CD4-positive, alpha-beta memory T cell (primary cell): ENCODE data around the gene HECA. TPM values are rescaled to one million over a fixed set of nuclear protein-coding genes. Genes with fewer than 3 reads are reported as not detected.
A peak's percentile ranks its signal among the peaks of the same experiment; 100 is the strongest.

Source experiments
- CTCF ChIA-PET: fragments of 350-600 bp; sonication (Branson Sonifier 250); formaldehyde crosslinking; loops from one replicate; lab custom pipeline; 2021; ENCODE audit warnings: inconsistent platforms; ENCODE audit not compliant: partially characterized antibody; lab: Charles Lee
- POLR2A ChIA-PET: fragments of 350-600 bp; sonication (Branson Sonifier 250); formaldehyde crosslinking; loops from one replicate; lab custom pipeline; 2021; ENCODE audit not compliant: partially characterized antibody; lab: Charles Lee
- DNase-seq, 5 donors: peaks; one replicate each; pipeline versions ENCODE4 v3.0.0 to v3.0.0-alpha.2; 2020 to 2022; ENCODE audit warnings: mixed read lengths in 1 of 5
- H3K27ac ChIP-seq: one replicate; pipeline ENCODE4 v1.7.0; 2013; ENCODE audit warnings: low read depth, low read length
- H3K27me3 ChIP-seq: 2 replicates; pipeline ENCODE4 v1.7.0; 2013; ENCODE audit warnings: mild to moderate bottlenecking, low read length, moderate library complexity; ENCODE audit not compliant: insufficient read depth
- H3K36me3 ChIP-seq: 2 replicates; pipeline ENCODE4 v1.7.0; 2013; ENCODE audit warnings: mild to moderate bottlenecking, low read length, moderate library complexity; ENCODE audit not compliant: insufficient read depth
- H3K4me1 ChIP-seq: 2 replicates; pipeline ENCODE4 v1.7.0; 2013; ENCODE audit warnings: mild to moderate bottlenecking, low read length, moderate library complexity; ENCODE audit not compliant: insufficient read depth
- H3K4me3 ChIP-seq, 2 donors: one replicate each; pipeline ENCODE4 v1.7.0; 2013; ENCODE audit warnings: low read length in 2 of 2, mild to moderate bottlenecking in 1 of 2
- H3K9me3 ChIP-seq, 2 donors: one replicate each; pipeline ENCODE4 v1.7.0; 2013; ENCODE audit warnings: low read length in 2 of 2, control low read depth in 1 of 2; ENCODE audit not compliant: control insufficient read depth in 1 of 2
- H3K27ac Mint-ChIP-seq, 7 donors: one replicate each; pipeline ENCODE4 v1.8.0; 2020 to 2021; ENCODE audit warnings: mixed read lengths in 7 of 7, mild to moderate bottlenecking in 6 of 7, inconsistent platforms in 3 of 7, moderate library complexity in 3 of 7
- H3K27me3 Mint-ChIP-seq, 2 donors: one replicate each; pipeline ENCODE4 v1.8.0; 2020 to 2021; ENCODE audit warnings: mixed read lengths in 2 of 2
- H3K36me3 Mint-ChIP-seq, 2 donors: one replicate each; pipeline ENCODE4 v1.8.0; 2020 to 2021; ENCODE audit warnings: mixed read lengths in 2 of 2, inconsistent platforms in 1 of 2, mild to moderate bottlenecking in 1 of 2
- H3K4me1 Mint-ChIP-seq, 4 donors: one replicate each; pipeline ENCODE4 v1.8.0; 2020 to 2021; ENCODE audit warnings: mixed read lengths in 4 of 4, mild to moderate bottlenecking in 1 of 4
- H3K4me3 Mint-ChIP-seq, 8 donors: one replicate each; pipeline ENCODE4 v1.8.0; 2020 to 2021; ENCODE audit warnings: mixed read lengths in 8 of 8, mild to moderate bottlenecking in 7 of 8, moderate library complexity in 6 of 8, inconsistent platforms in 3 of 8
- H3K9me3 Mint-ChIP-seq, 8 donors: one replicate each; pipeline ENCODE4 v1.8.0; 2020 to 2021; ENCODE audit warnings: mixed read lengths in 8 of 8, mild to moderate bottlenecking in 5 of 8, inconsistent platforms in 3 of 8, moderate library complexity in 1 of 8
- intact Hi-C: fragments of 100-400 bp; cut with micrococcal nuclease; formaldehyde crosslinking; loops from one replicate; pipeline ENCODE4 v1.15.1; 2023
- polyA plus RNA-seq, 2 donors: library from polyadenylated mRNA; unstranded; fragments of 300-500 nt; fragmentation: Illumina TruSeq; gene quantifications; one replicate each; pipeline ENCODE4 v1.2.3, GENCODE V29; 2021
- total RNA-seq, 2 experiments: library from RNA; stranded (reverse); gene quantifications; one replicate each; pipeline ENCODE4 v1.2.3, GENCODE V29; 2021

HECA gene
- total and polyA plus RNA-seq, 4 experiments from 2014 or later, result 5.4 to 161 (median 83.2) TPM

DNA sequence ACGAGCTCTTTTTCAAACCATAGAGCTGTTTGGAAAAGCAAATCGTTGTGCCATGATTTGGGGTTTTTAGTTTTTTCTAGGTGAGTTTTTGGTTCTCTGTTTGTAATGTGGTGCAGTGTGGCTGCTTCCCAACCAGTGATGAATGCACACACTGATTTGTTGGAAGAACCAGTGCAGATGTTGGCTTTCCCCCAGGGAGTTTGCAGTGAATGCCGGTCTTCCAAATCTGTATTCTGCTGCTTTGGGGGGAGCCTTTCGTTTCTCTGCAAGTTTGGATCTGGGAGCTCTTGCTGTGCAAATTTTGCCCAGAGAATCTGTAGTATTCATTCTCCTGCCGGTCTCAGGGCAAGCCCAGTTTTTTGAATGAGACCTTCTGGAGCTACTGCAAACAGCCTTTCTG is 14.5 kb downstream of the HECA start:
- intact Hi-C loops, result no loop called here
- no peak overlapping the region for H3K4me3 ChIP-seq

DNA sequence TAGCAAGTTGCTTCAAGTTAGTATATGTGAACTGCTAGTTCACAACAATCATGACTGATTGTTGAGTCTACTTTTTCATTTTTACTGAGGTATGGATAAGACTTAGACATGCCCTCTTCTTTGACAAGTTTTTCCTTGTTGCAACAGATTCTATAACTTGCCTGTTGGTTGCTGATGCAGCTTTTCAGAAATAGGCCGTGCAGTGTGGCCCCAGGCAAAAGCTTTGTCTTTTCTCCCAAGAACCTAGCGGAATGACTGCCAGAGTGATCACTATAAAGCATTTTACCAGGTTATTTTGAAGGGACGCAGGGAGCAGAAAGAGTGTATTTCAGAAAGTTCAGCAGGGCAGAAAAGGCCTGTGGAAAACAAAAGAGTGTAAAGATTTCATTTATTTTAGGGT is 16.0 kb downstream of the HECA start:
- H3K9me3 ChIP-seq, result no peaks in the 10 kb centered on the region
- Mint-ChIP-seq H3K4me3 (peak overlapping the region; percentile 63 to 83 (median 78)), H3K36me3 (peaks cover 6 to 19% of the 10 kb centered on the region in 2 donors), H3K9me3 (no peaks in the 10 kb centered on the region), H3K27ac (peak overlapping the region; percentile 25 to 74 (median 57)), H3K4me1 (peaks cover 78 to 93% (median 86%) of the 10 kb centered on the region in 4 donors), H3K27me3 (no peaks in the 10 kb centered on the region)
- intact Hi-C loops, result loop anchor here (1.0 kb wide), 1 partner anchor 10 kb away; no protein-coding TSS in a partner anchor
- H3K27ac ChIP-seq, result peak overlapping the region; percentile 36
- ChIA-PET CTCF (interaction anchor here (0.7 to 1.7 kb wide), 4 partner anchors 9 to 224 kb away, joined by 3 to 4 read pairs (median 3); partner anchors contain the start of gene CITED2), POLR2A (interaction anchor here (1.3 to 8.1 kb wide), 7 partner anchors 9 to 224 kb away, joined by 4 to 107 read pairs (median 6); partner anchors contain the start of gene CITED2)
- H3K27me3 ChIP-seq, result no peaks in the 10 kb centered on the region
- peaks cover 97% of the 10 kb centered on the region for H3K4me1 ChIP-seq
- no peaks in the 10 kb centered on the region for H3K36me3 ChIP-seq
- DNase-seq, result no peak
- peak overlapping the region in 1 of 2 donors; percentile 29 for H3K4me3 ChIP-seq

More for the DNA sequence above, 14.5 kb downstream of the HECA start:
- DNase-seq, result no peak
- no peak overlapping the region for H3K27ac ChIP-seq
- H3K9me3 ChIP-seq, result no peaks in the 10 kb centered on the region
- Mint-ChIP-seq H3K36me3 (peaks cover 5 to 8% of the 10 kb centered on the region in 2 donors), H3K27me3 (no peaks in the 10 kb centered on the region), H3K9me3 (no peaks in the 10 kb centered on the region), H3K4me3 (peak overlapping the region; percentile 52 to 87 (median 79)), H3K4me1 (peaks cover 81 to 95% (median 87%) of the 10 kb centered on the region in 4 donors), H3K27ac (peak overlapping the region in 6 of 7 donors; percentile 11 to 91 (median 84))
- POLR2A ChIA-PET, result interaction anchor here (1.2 to 8.1 kb wide), 7 partner anchors 10 to 24 kb away, joined by 3 to 107 read pairs (median 6); partner anchors contain the start of gene HECA
- CTCF ChIA-PET, result interaction anchor here (0.8 to 1.9 kb wide), 7 partner anchors 10 to 24 kb away, joined by 4 to 6 read pairs (median 5); no protein-coding TSS in a partner anchor
- H3K36me3 ChIP-seq, result no peaks in the 10 kb centered on the region
- H3K27me3 ChIP-seq, result no peaks in the 10 kb centered on the region
- peaks cover 99% of the 10 kb centered on the region for H3K4me1 ChIP-seq

DNA sequence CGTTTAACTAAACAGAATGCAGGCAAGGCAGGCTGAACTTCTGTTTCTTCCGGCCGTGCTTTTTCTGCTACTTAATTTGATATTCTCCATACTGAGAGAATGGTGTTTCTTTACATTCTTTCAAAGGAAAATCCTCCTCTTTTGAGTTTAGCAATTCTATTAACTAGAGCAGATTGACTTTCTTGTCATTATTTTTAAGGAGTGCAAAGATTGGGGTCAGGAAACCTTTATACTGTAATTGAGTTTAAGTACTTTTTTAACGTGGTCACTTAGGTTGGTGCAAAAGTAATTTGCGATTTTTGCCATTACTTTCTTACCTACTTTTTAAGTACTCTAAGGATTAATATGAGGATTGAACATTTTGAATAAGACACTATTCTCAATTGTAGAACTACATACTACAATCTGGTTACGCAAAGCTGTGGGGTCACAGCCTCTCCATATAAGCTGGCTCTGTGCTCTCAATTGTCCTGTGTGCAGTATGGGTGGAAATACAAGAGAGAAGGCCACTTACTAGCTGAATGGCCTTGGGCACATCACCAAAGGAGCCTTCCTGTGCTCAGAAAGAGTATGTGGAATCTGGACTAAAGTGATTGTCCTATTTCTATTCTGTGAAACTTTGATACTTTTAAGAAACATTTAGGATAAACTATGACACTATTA is 16.7 kb downstream of the HECA start:
- Mint-ChIP-seq H3K4me1 (peaks cover 77 to 91% (median 86%) of the 10 kb centered on the region in 4 donors), H3K36me3 (peaks cover 10 to 24% of the 10 kb centered on the region in 2 donors), H3K27me3 (no peaks in the 10 kb centered on the region), H3K27ac (peak overlapping the region; percentile 42 to 87 (median 62)), H3K4me3 (peak overlapping the region; percentile 63 to 83 (median 78)), H3K9me3 (no peaks in the 10 kb centered on the region)
- Histone ChIP-seq H3K36me3 (no peaks in the 10 kb centered on the region), H3K4me3 (peak overlapping the region in 1 of 2 donors; percentile 29), H3K27me3 (no peaks in the 10 kb centered on the region), H3K9me3 (no peaks in the 10 kb centered on the region), H3K4me1 (peaks cover 97% of the 10 kb centered on the region), H3K27ac (peak overlapping the region; percentile 36)
- intact Hi-C loops, result loop anchor here (1.0 kb wide), 1 partner anchor 10 kb away; no protein-coding TSS in a partner anchor
- no peak for DNase-seq
- ChIA-PET CTCF (interaction anchor here (1.1 to 1.8 kb wide), 5 partner anchors 15 to 223 kb away, joined by 3 to 5 read pairs (median 3); partner anchors contain the start of gene CITED2), POLR2A (interaction anchor here (1.0 to 8.1 kb wide), 12 partner anchors 7 to 223 kb away, joined by 3 to 107 read pairs (median 4); partner anchors contain the start of genes CITED2 and HECA)

DNA sequence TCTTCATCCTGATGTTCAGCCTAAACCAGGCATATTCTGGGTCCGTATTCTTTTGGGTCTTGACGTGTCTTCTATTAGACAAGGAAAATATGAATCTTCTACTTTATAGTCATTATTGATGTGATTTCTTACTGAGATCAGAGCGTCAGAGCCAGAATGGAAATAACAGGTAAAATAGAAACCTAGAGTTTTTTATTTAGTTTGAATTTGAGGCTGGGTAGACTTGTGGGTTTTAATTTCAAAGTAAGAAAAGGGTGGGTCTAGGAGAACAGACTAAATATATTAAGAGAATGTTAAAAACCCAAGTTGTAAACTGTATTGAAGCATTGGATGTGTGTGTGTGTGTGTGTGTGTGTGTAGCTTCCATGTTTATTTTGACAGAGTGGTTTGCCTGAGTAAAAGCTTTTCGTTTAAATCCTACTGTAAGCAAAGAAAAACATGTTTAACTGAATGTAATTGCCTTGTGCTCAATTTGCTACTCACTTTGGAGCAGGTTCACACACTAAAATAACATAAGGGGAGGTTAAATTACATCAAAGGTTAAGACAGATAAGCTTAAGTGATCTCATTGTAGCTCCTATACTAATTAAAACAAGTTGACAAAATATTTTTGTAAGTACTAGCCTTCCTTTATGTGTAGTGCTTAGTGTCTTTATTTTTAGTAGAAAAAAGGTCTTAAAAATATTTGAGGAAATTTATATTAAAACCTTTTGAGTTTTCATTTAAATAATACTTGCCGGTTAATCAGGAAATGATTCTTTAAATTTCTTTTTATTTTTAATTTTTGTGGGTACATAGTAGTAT is 17.4 kb downstream of the HECA start:
- ChIA-PET CTCF (interaction anchor here (1.0 to 1.9 kb wide), 9 partner anchors 13 to 222 kb away, joined by 3 to 5 read pairs (median 4); partner anchors contain the start of gene CITED2), POLR2A (interaction anchor here (0.6 to 8.1 kb wide), 12 partner anchors 8 to 222 kb away, joined by 3 to 107 read pairs (median 4); partner anchors contain the start of genes CITED2 and HECA)
- H3K4me1 ChIP-seq, result peaks cover 97% of the 10 kb centered on the region
- H3K4me1 Mint-ChIP-seq, result peaks cover 75 to 91% (median 86%) of the 10 kb centered on the region in 4 donors
- peak overlapping the region; percentile 36 for H3K27ac ChIP-seq
- peak overlapping the region; percentile 63 to 83 (median 78) for H3K4me3 Mint-ChIP-seq
- no peak for DNase-seq
- H3K36me3 Mint-ChIP-seq, result peaks cover 14 to 31% of the 10 kb centered on the region in 2 donors
- no peaks in the 10 kb centered on the region for H3K27me3 Mint-ChIP-seq
- peak overlapping the region in 1 of 2 donors; percentile 29 for H3K4me3 ChIP-seq
- no peaks in the 10 kb centered on the region for H3K27me3 ChIP-seq
- H3K36me3 ChIP-seq, result no peaks in the 10 kb centered on the region
- no peaks in the 10 kb centered on the region for H3K9me3 Mint-ChIP-seq
- peak overlapping the region; percentile 42 to 87 (median 62) for H3K27ac Mint-ChIP-seq
- intact Hi-C loops, result no loop called here
- H3K9me3 ChIP-seq, result no peaks in the 10 kb centered on the region

DNA sequence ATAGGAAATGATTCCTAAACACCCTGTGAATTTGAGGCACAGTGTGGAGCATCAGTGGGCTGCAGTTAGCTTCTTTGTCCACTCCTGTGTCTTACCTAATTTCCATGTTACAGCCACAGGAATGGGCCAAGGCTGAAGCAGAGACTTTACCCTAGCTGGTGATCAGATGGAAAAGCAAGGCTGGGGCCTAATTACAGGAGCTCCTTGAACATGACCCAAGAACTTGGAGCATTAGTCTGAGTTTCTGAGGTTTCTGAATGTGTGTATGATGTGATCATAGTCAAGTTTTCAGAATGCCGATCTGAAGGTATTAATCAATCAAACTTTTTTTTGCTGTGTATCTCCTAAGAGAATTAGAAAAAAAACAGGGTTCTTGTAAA is 18.0 kb downstream of the HECA start:
- peak overlapping the region in 6 of 7 donors; percentile 11 to 74 (median 33) for H3K27ac Mint-ChIP-seq
- no peak overlapping the region for H3K27ac ChIP-seq
- CTCF ChIA-PET, result interaction anchor here (1.0 to 1.9 kb wide), 8 partner anchors 13 to 217 kb away, joined by 3 to 5 read pairs (median 4); no protein-coding TSS in a partner anchor

DNA sequence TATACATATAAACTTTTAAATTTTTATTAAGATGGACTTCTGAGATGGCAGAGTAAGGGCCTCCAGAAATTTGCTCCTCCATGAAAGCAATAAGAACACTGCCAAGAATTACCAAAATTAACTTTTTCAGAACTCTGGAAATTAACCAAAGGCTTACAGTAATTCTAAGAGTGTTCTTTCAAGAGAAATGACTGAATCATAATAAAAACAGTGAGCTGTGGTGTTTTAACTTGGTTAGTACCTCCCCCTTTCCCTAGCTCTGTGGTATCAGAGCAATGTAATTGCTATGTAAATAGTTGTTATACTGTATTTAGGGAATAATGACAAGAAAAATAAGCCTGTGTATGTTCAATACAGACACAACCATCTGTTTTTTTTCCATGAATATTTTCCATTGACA is 19.0 kb downstream of the HECA start:
- intact Hi-C loops, result loop anchor here (1.0 kb wide), 1 partner anchor 9 kb away; no protein-coding TSS in a partner anchor

More for the DNA sequence above, 18.0 kb downstream of the HECA start:
- no peaks in the 10 kb centered on the region for H3K36me3 ChIP-seq
- no peaks in the 10 kb centered on the region for H3K27me3 Mint-ChIP-seq
- intact Hi-C loops, result no loop called here
- DNase-seq, result no peak
- H3K9me3 ChIP-seq, result no peaks in the 10 kb centered on the region
- no peaks in the 10 kb centered on the region for H3K27me3 ChIP-seq
- peaks cover 75 to 91% (median 86%) of the 10 kb centered on the region in 4 donors for H3K4me1 Mint-ChIP-seq
- no peaks in the 10 kb centered on the region for H3K9me3 Mint-ChIP-seq
- peak overlapping the region in 7 of 8 donors; percentile 17 to 83 (median 70) for H3K4me3 Mint-ChIP-seq
- peaks cover 97% of the 10 kb centered on the region for H3K4me1 ChIP-seq
- peaks cover 20 to 35% of the 10 kb centered on the region in 2 donors for H3K36me3 Mint-ChIP-seq
- POLR2A ChIA-PET, result interaction anchor here (0.6 to 8.1 kb wide), 9 partner anchors 8 to 138 kb away, joined by 3 to 107 read pairs (median 4); partner anchors contain the start of gene HECA
- H3K4me3 ChIP-seq, result no peak overlapping the region

More for the DNA sequence above, 19.0 kb downstream of the HECA start:
- no peaks in the 10 kb centered on the region for H3K27me3 ChIP-seq
- ChIA-PET POLR2A (interaction anchor here (0.5 to 8.1 kb wide), 3 partner anchors 10 to 185 kb away, joined by 3 to 107 read pairs (median 6); no protein-coding TSS in a partner anchor), CTCF (interaction anchor here (1.0 to 2.9 kb wide), 5 partner anchors 8 to 63 kb away, joined by 3 to 20 read pairs (median 4); no protein-coding TSS in a partner anchor)
- H3K4me3 Mint-ChIP-seq, result peak overlapping the region in 6 of 8 donors; percentile 1 to 66 (median 62)
- no peak for DNase-seq
- peaks cover 21 to 33% of the 10 kb centered on the region in 2 donors for H3K36me3 Mint-ChIP-seq
- H3K27me3 Mint-ChIP-seq, result no peaks in the 10 kb centered on the region
- no peaks in the 10 kb centered on the region for H3K9me3 ChIP-seq
- H3K27ac Mint-ChIP-seq, result peak overlapping the region in 5 of 7 donors; percentile 0 to 77 (median 32)
- H3K4me1 ChIP-seq, result peaks cover 97% of the 10 kb centered on the region
- H3K27ac ChIP-seq, result no peak overlapping the region
- H3K9me3 Mint-ChIP-seq, result no peaks in the 10 kb centered on the region
- H3K4me1 Mint-ChIP-seq, result peaks cover 70 to 88% (median 79%) of the 10 kb centered on the region in 4 donors
- H3K4me3 ChIP-seq, result no peak overlapping the region
- H3K36me3 ChIP-seq, result no peaks in the 10 kb centered on the region
